PC-3 (cell line): ENCODE data around the gene PPP1R12A. TPM values are rescaled to one million over a fixed set of nuclear protein-coding genes. Genes with fewer than 3 reads are reported as not detected.

ENCODE experiments used
- ATAC-seq: fragments of 200-7000 bp; cut with Tn5 transposase; 2 replicates; pipeline ENCODE4 v1.9.1; 2020; ENCODE audit warnings: mild to moderate bottlenecking, moderate library complexity
- BruUV-seq: library from RNA; stranded (reverse); fragments of 400-500 nt; replicated peaks from 2 replicates; lab custom pipeline; 2021; lab: Mats Ljungman, UMichigan
- CTCF ChIA-PET: fragments of 300-600 bp; sonication (Branson Sonifier 250); formaldehyde crosslinking; loops from one replicate; lab custom pipeline; 2022; ENCODE audit warnings: antibody characterized with exemption; lab: Charles Lee
- POLR2A ChIA-PET: fragments of 300-600 bp; sonication (Branson Sonifier 250); formaldehyde crosslinking; loops from one replicate; lab custom pipeline; 2022; ENCODE audit warnings: antibody characterized with exemption; ENCODE audit not compliant: unreplicated experiment; lab: Charles Lee
- DNase-seq: peaks from one replicate; pipeline ENCODE4 v3.0.0-alpha.2; 2015
- H2AFZ ChIP-seq: fragments of 300-600 bp; sonication (generic); 2 replicates; pipeline ENCODE4 v1.6.0; 2016; ENCODE audit warnings: antibody characterized with exemption, low read length
- H3F3A ChIP-seq: fragments of 300-600 bp; sonication (generic); one replicate; pipeline ENCODE4 v1.6.0; 2017; ENCODE audit warnings: antibody characterized with exemption, low read length, control low read depth, mild to moderate bottlenecking; ENCODE audit not compliant: unreplicated experiment
- H3K27ac ChIP-seq: fragments of 300-600 bp; sonication (generic); 2 replicates; pipeline ENCODE4 v1.5.1; 2016; ENCODE audit warnings: mild to moderate bottlenecking, low read length
- H3K27me3 ChIP-seq: fragments of 300-600 bp; sonication (generic); 2 replicates; pipeline ENCODE4 v1.6.1; 2016; ENCODE audit warnings: low read length, mixed read lengths
- H3K36me3 ChIP-seq: fragments of 300-600 bp; sonication (generic); 2 replicates; pipeline ENCODE4 v1.6.1; 2016; ENCODE audit warnings: low read depth, mixed run types, low read length, mixed read lengths
- H3K4me1 ChIP-seq: fragments of 300-600 bp; sonication (generic); 2 replicates; pipeline ENCODE4 v1.5.1; 2016; ENCODE audit warnings: low read length; ENCODE audit not compliant: insufficient read depth
- H3K4me2 ChIP-seq: fragments of 300-600 bp; sonication (generic); 2 replicates; pipeline ENCODE4 v1.6.0; 2016; ENCODE audit warnings: low read length
- H3K4me3 ChIP-seq: fragments of 300-600 bp; sonication (generic); 2 replicates; pipeline ENCODE4 v1.5.1; 2016; ENCODE audit warnings: mild to moderate bottlenecking, low read length, mixed read lengths
- H3K79me2 ChIP-seq: fragments of 300-600 bp; sonication (generic); 2 replicates; pipeline ENCODE4 v1.6.1; 2017; ENCODE audit warnings: low read length, mixed read lengths
- H3K9ac ChIP-seq: fragments of 300-600 bp; sonication (generic); 2 replicates; pipeline ENCODE4 v1.6.0; 2016; ENCODE audit warnings: mild to moderate bottlenecking, low read length
- H3K9me2 ChIP-seq: fragments of 300-600 bp; sonication (generic); replicated peaks from 2 replicates; pipeline ENCODE4 v1.6.1; 2016; ENCODE audit warnings: mixed run types, low read length, mixed read lengths
- H3K9me3 ChIP-seq: fragments of 300-600 bp; sonication (generic); 2 replicates; pipeline ENCODE4 v1.6.1; 2016; ENCODE audit warnings: low read length, mixed read lengths
- H4K20me1 ChIP-seq: fragments of 300-600 bp; sonication (generic); 2 replicates; pipeline ENCODE4 v1.6.1; 2016; ENCODE audit warnings: low read length, mixed read lengths
- EZH2 ChIP-seq: fragments of 300-600 bp; sonication (generic); IDR thresholded peaks from one replicate; pipeline ENCODE4 v1.6.1; 2017; ENCODE audit warnings: antibody characterized with exemption, mild to moderate bottlenecking, low read length; ENCODE audit not compliant: unreplicated experiment
- EZH2phosphoT487 ChIP-seq: fragments of 300-600 bp; sonication (generic); IDR thresholded peaks from 2 replicates; pipeline ENCODE4 v1.6.1; 2018; ENCODE audit warnings: mild to moderate bottlenecking, antibody characterized with exemption, low read length, borderline replicate concordance
- intact Hi-C: fragments of 100-400 bp; cut with micrococcal nuclease; formaldehyde crosslinking; loops from 2 replicates; pipeline ENCODE4 v1.9.0; 2023
- total RNA-seq: library from RNA; depleted of rRNA; stranded (reverse); fragments of >200 nt; gene quantifications from 2 replicates; pipeline ENCODE4 v1.2.3, GENCODE V29; 2014
- TF ChIP-seq, protein P1 (sequence below): fragments of 300-600 bp; sonication (generic); conservative IDR thresholded peaks from 2 replicates; pipeline ENCODE4 v1.5.1; 2017; ENCODE audit warnings: antibody characterized with exemption, low read depth, mild to moderate bottlenecking, low read length

The PPP1R12A gene
- total RNA-seq, 1 experiment from 2014 or later, result 43.2 TPM

DNA sequence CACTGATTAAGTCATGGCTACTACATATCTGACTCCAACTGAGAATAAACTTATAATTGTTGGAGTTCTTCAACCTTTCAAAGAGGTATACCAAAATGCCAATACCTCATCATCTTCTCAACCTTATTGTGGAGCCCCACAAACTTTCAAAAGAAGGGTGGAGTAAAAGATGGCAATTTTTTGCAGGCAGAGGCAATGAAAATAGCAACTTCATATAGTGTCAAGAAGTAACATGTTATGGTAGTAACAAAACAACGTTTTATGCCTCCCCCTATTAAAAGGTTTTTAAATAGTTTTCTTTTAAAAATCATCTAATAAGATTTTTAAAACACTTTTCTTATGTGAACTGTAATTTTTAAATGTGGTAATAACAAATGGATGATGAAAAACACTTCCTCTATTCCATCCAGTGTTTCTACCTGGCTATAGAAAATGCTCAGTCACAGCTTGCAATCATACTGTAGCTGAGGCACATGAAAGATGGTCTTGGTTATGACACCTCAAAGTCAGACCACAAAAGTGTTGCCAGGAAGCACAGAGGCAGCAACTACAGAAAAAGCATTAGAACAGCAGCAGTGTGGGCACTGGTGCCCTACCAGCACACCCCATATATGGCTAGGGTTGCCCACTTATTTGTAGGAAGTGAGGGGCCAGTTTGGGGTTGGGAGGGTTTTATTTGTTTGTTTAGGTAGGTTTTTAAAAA lies 7.0 kb downstream of the PPP1R12A start:
- Histone ChIP-seq H3K79me2 (peaks cover 100% of the 10 kb centered on the region), H4K20me1 (peaks cover 19% of the 10 kb centered on the region), H3K27me3 (no peaks in the 10 kb centered on the region), H3K9me2 (no peaks in the 10 kb centered on the region), H3K4me2 (no peak overlapping the region), H3K9ac (no peak overlapping the region), H3F3A (no peaks in the 10 kb centered on the region), H3K27ac (no peak overlapping the region), H3K36me3 (no peaks in the 10 kb centered on the region), H3K4me1 (peaks cover 9% of the 10 kb centered on the region; the same call in 1 of the 2 replicates), H2AFZ (no peak overlapping the region), H3K9me3 (no peaks in the 10 kb centered on the region), H3K4me3 (no peak overlapping the region)
- BruUV-seq, result no TSS peak
- intact Hi-C loops, result no loop called here
- ChIA-PET POLR2A (no interaction called here), CTCF (no interaction called here)
- ATAC-seq, result no peak
- TF ChIP-seq, protein P1, sequence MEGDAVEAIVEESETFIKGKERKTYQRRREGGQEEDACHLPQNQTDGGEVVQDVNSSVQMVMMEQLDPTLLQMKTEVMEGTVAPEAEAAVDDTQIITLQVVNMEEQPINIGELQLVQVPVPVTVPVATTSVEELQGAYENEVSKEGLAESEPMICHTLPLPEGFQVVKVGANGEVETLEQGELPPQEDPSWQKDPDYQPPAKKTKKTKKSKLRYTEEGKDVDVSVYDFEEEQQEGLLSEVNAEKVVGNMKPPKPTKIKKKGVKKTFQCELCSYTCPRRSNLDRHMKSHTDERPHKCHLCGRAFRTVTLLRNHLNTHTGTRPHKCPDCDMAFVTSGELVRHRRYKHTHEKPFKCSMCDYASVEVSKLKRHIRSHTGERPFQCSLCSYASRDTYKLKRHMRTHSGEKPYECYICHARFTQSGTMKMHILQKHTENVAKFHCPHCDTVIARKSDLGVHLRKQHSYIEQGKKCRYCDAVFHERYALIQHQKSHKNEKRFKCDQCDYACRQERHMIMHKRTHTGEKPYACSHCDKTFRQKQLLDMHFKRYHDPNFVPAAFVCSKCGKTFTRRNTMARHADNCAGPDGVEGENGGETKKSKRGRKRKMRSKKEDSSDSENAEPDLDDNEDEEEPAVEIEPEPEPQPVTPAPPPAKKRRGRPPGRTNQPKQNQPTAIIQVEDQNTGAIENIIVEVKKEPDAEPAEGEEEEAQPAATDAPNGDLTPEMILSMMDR, result no peak
- TF ChIP-seq EZH2phosphoT487, result no peak
- no peak for TF ChIP-seq EZH2
- no peak for DNase-seq

DNA sequence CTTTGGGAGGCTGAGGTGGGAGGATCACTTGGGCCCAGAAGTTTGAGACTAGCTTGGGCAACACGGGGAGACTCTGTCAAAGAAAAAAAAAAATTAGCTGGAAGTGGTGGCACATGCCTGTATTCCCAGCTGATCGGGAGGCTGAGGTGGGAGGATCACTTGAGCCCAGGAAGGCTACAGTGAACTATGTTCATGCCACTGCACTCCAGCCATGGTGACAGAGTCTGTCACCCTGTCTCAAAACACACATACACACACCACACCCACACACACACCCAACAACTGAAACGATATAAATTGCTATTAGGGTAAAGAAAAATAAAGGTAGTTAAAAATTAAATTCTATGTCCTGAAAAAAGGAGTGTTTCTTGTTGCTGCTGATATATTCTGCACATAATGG lies 7.9 kb downstream of the PPP1R12A start:
- TF ChIP-seq EZH2 (no peak), EZH2phosphoT487 (no peak)
- TF ChIP-seq, protein P1, result no peak
- no TSS peak for BruUV-seq
- CTCF ChIA-PET, result no interaction called here

DNA sequence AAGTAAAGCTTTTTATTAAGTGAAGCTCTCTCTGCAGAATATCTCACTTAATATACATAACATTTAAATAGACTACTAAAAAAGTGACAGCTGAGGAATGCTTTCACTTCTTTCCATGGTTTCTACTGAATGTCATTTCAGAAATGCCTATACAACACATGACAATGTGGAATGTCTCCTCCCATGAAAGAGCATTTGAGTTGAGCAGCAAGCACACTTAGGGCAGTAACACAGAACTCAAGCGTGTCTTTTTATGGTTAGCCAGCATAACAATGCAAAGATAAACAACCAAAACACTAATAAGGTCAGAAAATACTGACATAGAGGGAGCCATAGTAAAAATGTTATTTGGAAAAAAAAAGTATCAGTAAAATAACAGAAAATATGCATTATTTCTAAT lies 9.4 kb downstream of the PPP1R12A start:
- Histone ChIP-seq H3K9me3 (no peaks in the 10 kb centered on the region), H3K4me1 (no peaks in the 10 kb centered on the region), H3K36me3 (no peaks in the 10 kb centered on the region), H3K9me2 (no peaks in the 10 kb centered on the region), H3K27ac (no peak overlapping the region), H3F3A (no peaks in the 10 kb centered on the region), H3K79me2 (peaks cover 100% of the 10 kb centered on the region), H4K20me1 (peaks cover 12% of the 10 kb centered on the region), H3K27me3 (no peaks in the 10 kb centered on the region), H3K4me3 (no peak overlapping the region), H3K4me2 (no peak overlapping the region), H2AFZ (no peak overlapping the region), H3K9ac (no peak overlapping the region)
- BruUV-seq, result no TSS peak
- TF ChIP-seq, protein P1, result no peak
- TF ChIP-seq EZH2 (no peak), EZH2phosphoT487 (no peak)
- ATAC-seq, result no peak
- POLR2A ChIA-PET, result no interaction called here
- CTCF ChIA-PET, result no interaction called here
- DNase-seq, result no peak
- intact Hi-C loops, result no loop called here

More for the DNA sequence above, 7.9 kb downstream of the PPP1R12A start:
- H3K4me1 ChIP-seq, result peaks cover 7% of the 10 kb centered on the region; the same call in 1 of the 2 replicates
- DNase-seq (no peak), ATAC-seq (no peak)
- no peak overlapping the region for H3K4me2 ChIP-seq
- peaks cover 100% of the 10 kb centered on the region for H3K79me2 ChIP-seq
- H3K9me3 ChIP-seq, result no peaks in the 10 kb centered on the region
- no peaks in the 10 kb centered on the region for H3K27me3 ChIP-seq
- no peak overlapping the region for H2AFZ ChIP-seq
- no peak overlapping the region for H3K27ac ChIP-seq
- POLR2A ChIA-PET, result no interaction called here
- no peaks in the 10 kb centered on the region for H3K9me2 ChIP-seq
- H3K36me3 ChIP-seq, result no peaks in the 10 kb centered on the region
- H3K9ac ChIP-seq, result no peak overlapping the region
- H4K20me1 ChIP-seq, result peaks cover 10% of the 10 kb centered on the region
- H3F3A ChIP-seq, result no peaks in the 10 kb centered on the region
- intact Hi-C loops, result no loop called here
- H3K4me3 ChIP-seq, result no peak overlapping the region
